ENCODE measurements around the gene TNS3. TPM values are rescaled to one million over a fixed set of nuclear protein-coding genes. Genes with fewer than 3 reads are reported as not detected.

The TNS3 gene
- total and polyA plus RNA-seq, 2 of the 13 experiments (the other 11 are each of a cell fraction or from before 2014, with no cell fraction given) = 52.9 to 55.7 TPM

DNA sequence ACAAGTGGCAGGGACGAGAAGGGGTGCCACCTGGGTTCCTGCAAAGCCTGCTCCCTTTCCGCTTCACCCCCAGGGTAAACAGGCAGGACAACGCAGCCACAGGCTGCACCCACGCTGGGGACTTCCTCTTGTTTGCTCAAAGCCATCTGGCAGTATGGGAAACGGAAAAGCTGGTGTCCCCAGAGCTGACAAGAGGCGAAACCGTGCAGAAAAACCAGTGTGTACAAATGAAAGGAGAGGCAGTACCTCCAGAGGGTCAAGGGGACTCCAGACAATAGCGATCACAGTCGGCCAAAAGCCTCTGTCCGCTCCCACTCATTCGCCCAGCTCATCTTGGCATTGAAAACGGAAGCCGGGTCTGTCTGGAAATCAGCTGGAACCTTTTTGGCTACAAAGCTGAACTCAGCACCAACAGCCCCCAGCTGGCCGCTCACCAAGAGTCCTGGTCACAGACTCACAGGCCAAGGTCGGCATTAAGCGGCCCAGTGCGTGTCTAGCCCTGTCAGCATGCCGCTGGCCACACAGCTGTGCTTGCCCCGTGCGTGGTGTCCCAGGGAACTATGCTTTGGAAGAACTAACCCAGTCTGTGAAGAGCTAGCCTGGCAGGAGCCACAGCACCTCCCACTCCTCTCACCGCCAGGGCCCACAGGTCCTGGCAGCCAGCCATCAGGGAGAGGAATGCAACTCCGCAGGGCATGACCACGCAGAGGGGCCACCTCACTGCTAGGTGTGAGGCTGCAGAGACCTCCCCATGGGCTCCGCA is 10.4 kb downstream of the TNS3 start (continued):
- TF ChIP-seq, protein P1, sequence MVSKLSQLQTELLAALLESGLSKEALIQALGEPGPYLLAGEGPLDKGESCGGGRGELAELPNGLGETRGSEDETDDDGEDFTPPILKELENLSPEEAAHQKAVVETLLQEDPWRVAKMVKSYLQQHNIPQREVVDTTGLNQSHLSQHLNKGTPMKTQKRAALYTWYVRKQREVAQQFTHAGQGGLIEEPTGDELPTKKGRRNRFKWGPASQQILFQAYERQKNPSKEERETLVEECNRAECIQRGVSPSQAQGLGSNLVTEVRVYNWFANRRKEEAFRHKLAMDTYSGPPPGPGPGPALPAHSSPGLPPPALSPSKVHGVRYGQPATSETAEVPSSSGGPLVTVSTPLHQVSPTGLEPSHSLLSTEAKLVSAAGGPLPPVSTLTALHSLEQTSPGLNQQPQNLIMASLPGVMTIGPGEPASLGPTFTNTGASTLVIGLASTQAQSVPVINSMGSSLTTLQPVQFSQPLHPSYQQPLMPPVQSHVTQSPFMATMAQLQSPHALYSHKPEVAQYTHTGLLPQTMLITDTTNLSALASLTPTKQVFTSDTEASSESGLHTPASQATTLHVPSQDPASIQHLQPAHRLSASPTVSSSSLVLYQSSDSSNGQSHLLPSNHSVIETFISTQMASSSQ (IDR thresholded peaks at IDR 0.05; ENCODE audit: low read depth) = 0 out of 2 replicates have a peak, but pooled peaks have one; percentile 13
- TF ChIP-seq, protein P1 (CRISPR knock-in tag; IDR thresholded peaks at IDR 0.05; ENCODE audit: borderline replicate concordance) = peak; percentile 78; the same call in 1 of the 2 replicates
- TF ChIP-seq, protein P2, sequence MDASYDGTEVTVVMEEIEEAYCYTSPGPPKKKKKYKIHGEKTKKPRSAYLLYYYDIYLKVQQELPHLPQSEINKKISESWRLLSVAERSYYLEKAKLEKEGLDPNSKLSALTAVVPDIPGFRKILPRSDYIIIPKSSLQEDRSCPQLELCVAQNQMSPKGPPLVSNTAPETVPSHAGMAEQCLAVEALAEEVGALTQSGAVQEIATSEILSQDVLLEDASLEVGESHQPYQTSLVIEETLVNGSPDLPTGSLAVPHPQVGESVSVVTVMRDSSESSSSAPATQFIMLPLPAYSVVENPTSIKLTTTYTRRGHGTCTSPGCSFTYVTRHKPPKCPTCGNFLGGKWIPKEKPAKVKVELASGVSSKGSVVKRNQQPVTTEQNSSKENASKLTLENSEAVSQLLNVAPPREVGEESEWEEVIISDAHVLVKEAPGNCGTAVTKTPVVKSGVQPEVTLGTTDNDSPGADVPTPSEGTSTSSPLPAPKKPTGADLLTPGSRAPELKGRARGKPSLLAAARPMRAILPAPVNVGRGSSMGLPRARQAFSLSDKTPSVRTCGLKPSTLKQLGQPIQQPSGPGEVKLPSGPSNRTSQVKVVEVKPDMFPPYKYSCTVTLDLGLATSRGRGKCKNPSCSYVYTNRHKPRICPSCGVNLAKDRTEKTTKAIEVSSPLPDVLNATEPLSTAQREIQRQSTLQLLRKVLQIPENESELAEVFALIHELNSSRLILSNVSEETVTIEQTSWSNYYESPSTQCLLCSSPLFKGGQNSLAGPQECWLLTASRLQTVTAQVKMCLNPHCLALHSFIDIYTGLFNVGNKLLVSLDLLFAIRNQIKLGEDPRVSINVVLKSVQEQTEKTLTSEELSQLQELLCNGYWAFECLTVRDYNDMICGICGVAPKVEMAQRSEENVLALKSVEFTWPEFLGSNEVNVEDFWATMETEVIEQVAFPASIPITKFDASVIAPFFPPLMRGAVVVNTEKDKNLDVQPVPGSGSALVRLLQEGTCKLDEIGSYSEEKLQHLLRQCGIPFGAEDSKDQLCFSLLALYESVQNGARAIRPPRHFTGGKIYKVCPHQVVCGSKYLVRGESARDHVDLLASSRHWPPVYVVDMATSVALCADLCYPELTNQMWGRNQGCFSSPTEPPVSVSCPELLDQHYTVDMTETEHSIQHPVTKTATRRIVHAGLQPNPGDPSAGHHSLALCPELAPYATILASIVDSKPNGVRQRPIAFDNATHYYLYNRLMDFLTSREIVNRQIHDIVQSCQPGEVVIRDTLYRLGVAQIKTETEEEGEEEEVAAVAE (CRISPR knock-in tag; IDR thresholded peaks at IDR 0.05; ENCODE audit: borderline replicate concordance) = 0 out of 2 replicates have a peak, but pooled peaks have one; percentile 41
- TF ChIP-seq MXI1 (IDR thresholded peaks at IDR 0.05; ENCODE audit: borderline replicate concordance, low read depth, low read length) = peak; percentile 39; the same call in 1 of the 3 replicates
- peak; percentile 9; the same call in 1 of the 2 replicates for TF ChIP-seq MAFF (IDR thresholded peaks at IDR 0.05; ENCODE audit: low read depth, low read length)
- TF ChIP-seq MAFG (CRISPR knock-in tag; IDR thresholded peaks at IDR 0.05) = no peak
- TF ChIP-seq KLF13 (CRISPR knock-in tag; IDR thresholded peaks at IDR 0.05) = no peak
- peak; percentile 69; the same call in 1 of the 2 replicates for TF ChIP-seq SAFB2 (CRISPR knock-in tag; IDR thresholded peaks at IDR 0.05; ENCODE audit: borderline replicate concordance, low read depth)
- no peak for TF ChIP-seq ZNF749 (CRISPR knock-in tag; IDR thresholded peaks at IDR 0.05; ENCODE audit: borderline replicate concordance)
- TF ChIP-seq ZBTB38 (CRISPR knock-in tag; IDR thresholded peaks at IDR 0.05) = peak; percentile 68; the same call in 1 of the 2 replicates
- no peak for TF ChIP-seq YEATS4 (CRISPR knock-in tag; IDR thresholded peaks at IDR 0.05; ENCODE audit: borderline replicate concordance)
- TF ChIP-seq HES4 (CRISPR knock-in tag; IDR thresholded peaks at IDR 0.05; ENCODE audit: borderline replicate concordance) = no peak
- 0 out of 2 replicates have a peak, but pooled peaks have one; percentile 20 for TF ChIP-seq GFI1 (CRISPR knock-in tag; IDR thresholded peaks at IDR 0.05; ENCODE audit: borderline replicate concordance)
- no peak; the same call in 1 of the 2 replicates for TF ChIP-seq HMG20A (CRISPR knock-in tag; IDR thresholded peaks at IDR 0.05; ENCODE audit: borderline replicate concordance)
- TF ChIP-seq ZNF660 (CRISPR knock-in tag; IDR thresholded peaks at IDR 0.05; ENCODE audit: borderline replicate concordance, low read depth) = no peak
- TF ChIP-seq HHEX (CRISPR knock-in tag; IDR thresholded peaks at IDR 0.05) = no peak
- TF ChIP-seq ZNF292 (CRISPR knock-in tag; IDR thresholded peaks at IDR 0.05; ENCODE audit: borderline replicate concordance, low read depth) = peak; percentile 86
- no peak for TF ChIP-seq IRF2 (CRISPR knock-in tag; IDR thresholded peaks at IDR 0.05)
- no peak for TF ChIP-seq ZNF570 (CRISPR knock-in tag; IDR thresholded peaks at IDR 0.05; ENCODE audit: borderline replicate concordance)
- no peak for TF ChIP-seq TOPORS (CRISPR knock-in tag; IDR thresholded peaks at IDR 0.05)
- no peak for TF ChIP-seq ZNF333 (CRISPR knock-in tag; IDR thresholded peaks at IDR 0.05; ENCODE audit: borderline replicate concordance)

Measured in HepG2 (cell line).